SK-N-SH treated with all-trans-retinoic acid at 6 μM for 48 hours (cell line): ENCODE results near the gene SPATS2L.

ENCODE experiments used
- ARNTL ChIP-seq: fragments of 450-650 bp; formaldehyde crosslinking; IDR thresholded peaks from 2 replicates; pipeline ENCODE4 v1.5.0; 2020; ENCODE audit warnings: low read depth, mild to moderate bottlenecking, moderate library complexity, borderline replicate concordance
- ESRRG ChIP-seq: fragments of 250-450 bp; sonication (Bioruptor Pico); IDR thresholded peaks from 2 replicates; pipeline ENCODE4 v1.6.1; 2021; ENCODE audit warnings: mild to moderate bottlenecking
- GLIS3 ChIP-seq: fragments of 250-450 bp; sonication (Bioruptor Pico); IDR thresholded peaks from 2 replicates; pipeline ENCODE4 v1.5.0; 2020; ENCODE audit warnings: mild to moderate bottlenecking, moderate library complexity
- ZFP3 ChIP-seq: fragments of 250-450 bp; sonication (Bioruptor Pico); IDR thresholded peaks from 2 replicates; pipeline ENCODE4 v1.5.0; 2020; ENCODE audit warnings: mild to moderate bottlenecking, moderate library complexity
- ZNF70 ChIP-seq: fragments of 450-650 bp; formaldehyde crosslinking; IDR thresholded peaks from 2 replicates; pipeline ENCODE4 v1.5.0; 2020; ENCODE audit warnings: mild to moderate bottlenecking, moderate library complexity
- TF ChIP-seq, protein P1 (sequence below): fragments of 250-450 bp; sonication (Bioruptor Pico); IDR thresholded peaks from 2 replicates; pipeline ENCODE4 v1.5.1; 2021; ENCODE audit warnings: mild to moderate bottlenecking, moderate library complexity
- TF ChIP-seq, protein P2 (sequence below): fragments of 250-450 bp; sonication (Bioruptor Pico); IDR thresholded peaks from 2 replicates; pipeline ENCODE4 v1.8.0; 2020; ENCODE audit warnings: mild to moderate bottlenecking, moderate library complexity, borderline replicate concordance
- TF ChIP-seq, protein P3 (sequence below): fragments of 250-450 bp; sonication (Bioruptor Pico); IDR thresholded peaks from 2 replicates; pipeline ENCODE4 v1.5.0; 2020; ENCODE audit warnings: mild to moderate bottlenecking, moderate library complexity

DNA sequence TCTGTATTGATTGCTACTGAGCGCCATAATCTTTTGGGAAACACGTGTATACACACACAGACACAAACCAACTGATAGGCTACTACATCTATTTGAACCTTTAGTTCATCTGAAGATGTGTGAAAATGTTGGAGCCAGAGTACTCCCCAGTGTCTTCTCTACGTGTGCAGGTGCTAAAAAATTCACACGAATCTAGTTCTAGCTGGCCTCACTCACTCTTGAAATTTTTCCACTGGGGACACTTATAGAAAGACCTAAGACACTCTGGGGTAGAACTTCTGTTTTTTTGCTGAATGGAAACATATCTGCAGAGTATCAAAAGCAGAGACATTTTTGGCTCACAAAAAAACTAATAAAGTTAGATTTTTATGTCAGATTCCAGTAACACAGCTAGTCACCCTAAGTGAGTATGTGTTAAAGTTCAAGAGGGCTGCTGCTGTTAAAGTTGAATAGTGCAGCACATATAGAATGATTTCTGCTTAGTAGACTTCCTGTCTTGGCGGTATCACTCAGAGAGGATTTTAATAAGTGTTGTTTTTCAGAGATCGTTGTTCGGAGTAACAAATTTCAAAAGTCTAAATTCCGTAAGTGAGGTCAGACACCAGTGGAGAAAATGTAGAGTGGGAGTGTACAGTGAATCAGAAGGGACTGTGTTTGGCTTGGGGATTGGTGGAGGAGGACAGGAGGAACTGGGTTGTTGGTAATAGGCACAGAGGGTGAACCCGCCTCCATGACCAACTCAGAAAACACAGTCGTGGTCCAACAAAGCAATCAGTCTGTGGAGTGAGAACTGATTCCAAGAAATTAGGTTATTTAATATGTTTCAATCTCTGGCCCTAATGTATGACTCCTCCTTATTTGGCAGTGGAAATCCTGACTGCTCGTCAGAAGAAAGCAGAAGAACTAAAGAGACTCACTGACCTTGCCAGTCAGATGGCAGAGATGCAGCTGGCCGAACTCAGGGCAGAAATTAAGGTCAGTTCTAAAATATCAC is 160.2 kb downstream of the SPATS2L start:
- TF ChIP-seq ZNF70 (CRISPR knock-in tag) (no peak), GLIS3 (CRISPR knock-in tag) (no peak), ESRRG (CRISPR knock-in tag) (no peak), ZFP3 (CRISPR knock-in tag) (no peak), ARNTL (CRISPR knock-in tag) (no peak)
- TF ChIP-seq, protein P1, sequence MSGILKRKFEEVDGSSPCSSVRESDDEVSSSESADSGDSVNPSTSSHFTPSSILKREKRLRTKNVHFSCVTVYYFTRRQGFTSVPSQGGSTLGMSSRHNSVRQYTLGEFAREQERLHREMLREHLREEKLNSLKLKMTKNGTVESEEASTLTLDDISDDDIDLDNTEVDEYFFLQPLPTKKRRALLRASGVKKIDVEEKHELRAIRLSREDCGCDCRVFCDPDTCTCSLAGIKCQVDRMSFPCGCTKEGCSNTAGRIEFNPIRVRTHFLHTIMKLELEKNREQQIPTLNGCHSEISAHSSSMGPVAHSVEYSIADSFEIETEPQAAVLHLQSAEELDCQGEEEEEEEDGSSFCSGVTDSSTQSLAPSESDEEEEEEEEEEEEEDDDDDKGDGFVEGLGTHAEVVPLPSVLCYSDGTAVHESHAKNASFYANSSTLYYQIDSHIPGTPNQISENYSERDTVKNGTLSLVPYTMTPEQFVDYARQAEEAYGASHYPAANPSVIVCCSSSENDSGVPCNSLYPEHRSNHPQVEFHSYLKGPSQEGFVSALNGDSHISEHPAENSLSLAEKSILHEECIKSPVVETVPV: no peak
- TF ChIP-seq, protein P2, sequence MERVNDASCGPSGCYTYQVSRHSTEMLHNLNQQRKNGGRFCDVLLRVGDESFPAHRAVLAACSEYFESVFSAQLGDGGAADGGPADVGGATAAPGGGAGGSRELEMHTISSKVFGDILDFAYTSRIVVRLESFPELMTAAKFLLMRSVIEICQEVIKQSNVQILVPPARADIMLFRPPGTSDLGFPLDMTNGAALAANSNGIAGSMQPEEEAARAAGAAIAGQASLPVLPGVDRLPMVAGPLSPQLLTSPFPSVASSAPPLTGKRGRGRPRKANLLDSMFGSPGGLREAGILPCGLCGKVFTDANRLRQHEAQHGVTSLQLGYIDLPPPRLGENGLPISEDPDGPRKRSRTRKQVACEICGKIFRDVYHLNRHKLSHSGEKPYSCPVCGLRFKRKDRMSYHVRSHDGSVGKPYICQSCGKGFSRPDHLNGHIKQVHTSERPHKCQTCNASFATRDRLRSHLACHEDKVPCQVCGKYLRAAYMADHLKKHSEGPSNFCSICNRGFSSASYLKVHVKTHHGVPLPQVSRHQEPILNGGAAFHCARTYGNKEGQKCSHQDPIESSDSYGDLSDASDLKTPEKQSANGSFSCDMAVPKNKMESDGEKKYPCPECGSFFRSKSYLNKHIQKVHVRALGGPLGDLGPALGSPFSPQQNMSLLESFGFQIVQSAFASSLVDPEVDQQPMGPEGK (CRISPR knock-in tag): no peak
- TF ChIP-seq, protein P3, sequence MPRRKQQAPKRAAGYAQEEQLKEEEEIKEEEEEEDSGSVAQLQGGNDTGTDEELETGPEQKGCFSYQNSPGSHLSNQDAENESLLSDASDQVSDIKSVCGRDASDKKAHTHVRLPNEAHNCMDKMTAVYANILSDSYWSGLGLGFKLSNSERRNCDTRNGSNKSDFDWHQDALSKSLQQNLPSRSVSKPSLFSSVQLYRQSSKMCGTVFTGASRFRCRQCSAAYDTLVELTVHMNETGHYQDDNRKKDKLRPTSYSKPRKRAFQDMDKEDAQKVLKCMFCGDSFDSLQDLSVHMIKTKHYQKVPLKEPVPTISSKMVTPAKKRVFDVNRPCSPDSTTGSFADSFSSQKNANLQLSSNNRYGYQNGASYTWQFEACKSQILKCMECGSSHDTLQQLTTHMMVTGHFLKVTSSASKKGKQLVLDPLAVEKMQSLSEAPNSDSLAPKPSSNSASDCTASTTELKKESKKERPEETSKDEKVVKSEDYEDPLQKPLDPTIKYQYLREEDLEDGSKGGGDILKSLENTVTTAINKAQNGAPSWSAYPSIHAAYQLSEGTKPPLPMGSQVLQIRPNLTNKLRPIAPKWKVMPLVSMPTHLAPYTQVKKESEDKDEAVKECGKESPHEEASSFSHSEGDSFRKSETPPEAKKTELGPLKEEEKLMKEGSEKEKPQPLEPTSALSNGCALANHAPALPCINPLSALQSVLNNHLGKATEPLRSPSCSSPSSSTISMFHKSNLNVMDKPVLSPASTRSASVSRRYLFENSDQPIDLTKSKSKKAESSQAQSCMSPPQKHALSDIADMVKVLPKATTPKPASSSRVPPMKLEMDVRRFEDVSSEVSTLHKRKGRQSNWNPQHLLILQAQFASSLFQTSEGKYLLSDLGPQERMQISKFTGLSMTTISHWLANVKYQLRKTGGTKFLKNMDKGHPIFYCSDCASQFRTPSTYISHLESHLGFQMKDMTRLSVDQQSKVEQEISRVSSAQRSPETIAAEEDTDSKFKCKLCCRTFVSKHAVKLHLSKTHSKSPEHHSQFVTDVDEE (CRISPR knock-in tag): no peak
